ENCODE measurements around the gene CD276. TPM values are rescaled to one million over a fixed set of nuclear protein-coding genes. Genes with fewer than 3 reads are reported as not detected.
"Not testable (repeated sequence)": the region's sequence is repeated elsewhere in the genome, so short reads cannot be mapped to it uniquely, and the experiment has no call there.

Gene CD276
- 1.3 TPM for total RNA-seq

- DNase-seq (ENCODE audit: low read depth in 2 of 3, low spot score in 2 of 3) = no peak
Measured at GRCh38 chr15:73683777-73684580, at the start of gene CD276. TSS of gene CD276 (plus strand) at chr15:73684383. CDS start at chr15:73699640, 15,257 bp downstream.

- no peak for DNase-seq (ENCODE audit: low read depth in 2 of 3, low spot score in 2 of 3)
Measured at GRCh38 chr15:73637527-73637926, 46.7 kb upstream of the CD276 start.

- DNase-seq (ENCODE audit: low read depth in 2 of 3, low spot score in 2 of 3) = not testable (repeated sequence)
Measured at GRCh38 chr15:73639464-73639863, 44.7 kb upstream of the CD276 start.

- no peak for DNase-seq (ENCODE audit: low read depth in 2 of 3, low spot score in 2 of 3)
Measured at GRCh38 chr15:73647259-73648013, 36.7 kb upstream of the CD276 start.

DNA sequence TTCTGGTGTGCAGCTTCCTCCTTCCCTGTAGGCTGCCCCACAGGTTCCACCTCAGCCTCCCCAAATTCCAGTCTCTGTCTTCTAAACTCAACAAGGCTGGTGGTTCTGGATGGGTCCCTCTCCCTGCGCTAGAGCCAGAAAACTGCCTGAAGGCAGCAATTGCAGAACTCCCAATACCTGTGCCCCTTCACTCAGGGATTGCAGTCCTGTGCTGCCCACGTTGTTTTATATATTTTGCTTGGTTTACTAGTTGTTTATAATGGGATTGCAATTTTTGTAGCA is 36.2 kb upstream of the CD276 start:
- DNase-seq (ENCODE audit: low read depth in 2 of 3, low spot score in 2 of 3) = no peak

- peak in 2 of 3 donors; percentile 75 to 86 for DNase-seq (ENCODE audit: low read depth in 2 of 3, low spot score in 2 of 3)
Measured at GRCh38 chr15:73650416-73651126, 33.6 kb upstream of the CD276 start.

DNA sequence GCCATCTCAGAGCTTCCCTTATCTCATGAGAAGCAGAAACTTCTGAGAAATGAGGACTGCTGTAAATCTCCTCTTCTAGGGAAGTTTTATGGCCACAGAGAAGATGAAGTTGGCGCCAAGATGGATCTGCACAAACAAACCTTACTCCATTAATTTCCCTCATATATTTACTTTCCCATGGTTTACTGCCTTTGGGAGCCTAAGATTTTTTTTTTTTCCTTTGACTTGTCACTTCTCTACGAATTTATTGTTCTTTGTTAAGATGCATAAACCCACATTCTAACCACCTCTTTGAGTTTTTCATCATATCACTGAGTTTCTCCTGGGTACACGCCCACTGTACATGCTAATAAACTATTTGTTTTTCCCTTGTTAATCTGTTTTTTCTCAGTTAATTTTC is 29.5 kb upstream of the CD276 start:
- no peak for DNase-seq (ENCODE audit: low read depth in 2 of 3, low spot score in 2 of 3)

DNA sequence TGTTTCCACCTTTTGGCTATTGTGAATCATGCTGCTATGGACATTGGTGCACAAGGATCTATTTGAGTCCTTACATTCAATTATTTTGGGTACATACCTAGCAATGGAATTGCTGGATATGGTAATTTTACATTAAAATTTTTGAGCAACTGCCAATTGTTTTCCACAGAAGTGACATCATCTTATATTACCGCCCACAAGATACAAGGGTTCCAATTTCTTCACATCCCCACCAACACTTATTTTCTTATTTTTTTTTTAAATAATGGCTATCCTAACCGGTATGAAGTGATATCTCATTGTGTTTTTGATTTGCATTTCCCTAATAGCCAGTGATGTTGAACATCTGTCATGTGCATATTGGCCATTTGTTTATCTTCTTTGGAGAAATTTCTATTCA is 28.5 kb upstream of the CD276 start:
- DNase-seq (ENCODE audit: low read depth in 2 of 3, low spot score in 2 of 3) = no peak

DNA sequence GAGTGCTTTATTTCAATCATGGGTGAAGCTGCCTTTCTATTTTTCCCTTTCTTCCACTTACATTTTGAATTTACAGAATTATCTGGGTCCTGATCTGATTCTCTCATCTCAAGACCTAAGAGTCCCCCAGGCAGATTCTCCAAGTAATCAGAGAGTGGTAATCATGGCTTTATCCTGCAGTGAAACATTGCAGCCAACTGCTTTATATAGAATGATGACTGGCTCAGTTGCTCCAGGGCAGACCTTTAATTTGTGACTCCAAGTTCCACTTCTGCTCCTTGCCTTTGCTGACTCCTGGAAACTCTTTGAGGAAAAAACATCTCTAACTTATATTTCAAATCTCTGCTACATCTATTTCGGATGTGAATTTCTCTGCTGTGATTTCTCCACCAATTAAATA is 25.5 kb upstream of the CD276 start:
- DNase-seq (ENCODE audit: low read depth in 2 of 3, low spot score in 2 of 3) = no peak

GRCh38 chr15:73660455-73660854 is 23.7 kb upstream of the CD276 start:
- no peak for DNase-seq (ENCODE audit: low read depth in 2 of 3, low spot score in 2 of 3)

DNA sequence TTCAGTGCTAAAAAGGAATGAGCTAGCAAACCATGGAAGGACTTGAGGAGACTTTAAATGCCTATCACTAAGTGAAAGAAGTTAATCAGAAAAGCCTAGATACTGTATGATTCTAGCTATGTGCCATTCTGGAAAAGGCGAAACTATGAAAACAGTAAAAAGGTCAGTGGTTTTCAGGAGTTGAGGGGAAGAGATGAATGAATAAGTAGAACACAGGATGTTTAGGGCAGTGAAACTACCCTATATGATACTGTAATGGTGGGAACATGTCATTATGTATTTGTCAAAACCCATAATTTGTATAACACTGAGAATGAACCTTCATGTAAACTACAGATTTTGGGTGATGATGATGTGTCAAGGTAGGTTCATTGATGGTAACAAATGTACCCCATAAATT is 9.6 kb upstream of the CD276 start:
- no peak for DNase-seq (ENCODE audit: low read depth in 2 of 3, low spot score in 2 of 3)

GRCh38 chr15:73677146-73677607 is 7.0 kb upstream of the CD276 start:
- peak in 1 of 3 donors; percentile 52 for DNase-seq (ENCODE audit: low read depth in 2 of 3, low spot score in 2 of 3)

DNA sequence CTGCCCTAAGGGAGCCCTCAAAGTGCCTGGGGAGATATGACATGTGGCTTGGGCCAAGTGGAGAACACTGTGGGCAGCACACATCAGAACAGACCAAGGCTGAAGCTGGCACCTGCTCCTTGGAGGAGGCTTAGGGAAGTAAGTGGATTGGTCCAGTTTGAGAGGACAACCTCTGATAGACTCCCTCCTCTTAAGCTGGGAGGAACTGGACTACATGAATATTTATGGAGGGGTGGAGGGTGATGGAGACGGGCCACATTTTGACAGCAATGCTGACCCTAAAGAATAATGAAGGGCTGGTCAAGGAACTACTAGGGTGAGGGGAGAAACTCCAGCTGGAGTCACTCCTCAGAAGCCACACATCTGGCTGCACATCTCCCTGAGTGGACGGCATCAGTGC is 6.5 kb upstream of the CD276 start:
- DNase-seq (ENCODE audit: low read depth in 2 of 3, low spot score in 2 of 3) = no peak

DNA sequence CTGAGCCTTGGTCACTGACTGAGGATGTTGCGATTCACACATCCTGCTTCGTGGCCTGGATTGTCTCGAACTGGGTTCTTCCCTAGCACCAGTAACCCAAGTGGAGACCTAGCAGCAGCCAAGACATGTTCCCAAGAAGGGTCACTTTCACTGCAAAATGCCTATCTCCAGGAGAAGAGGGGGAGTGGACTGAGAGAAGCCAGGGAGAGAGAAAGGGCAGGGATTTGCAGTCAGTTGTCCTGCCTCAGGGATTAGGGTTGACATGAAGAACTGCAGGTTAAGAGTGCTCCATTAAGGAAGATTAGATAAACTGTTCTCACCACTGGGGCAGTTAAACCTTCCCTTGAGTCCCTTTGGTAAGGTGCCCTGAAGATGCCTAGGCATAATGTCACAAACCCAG is 5.7 kb upstream of the CD276 start:
- DNase-seq (ENCODE audit: low read depth in 2 of 3, low spot score in 2 of 3) = no peak

GRCh38 chr15:73679180-73679579 is 5.0 kb upstream of the CD276 start:
- DNase-seq (ENCODE audit: low read depth in 2 of 3, low spot score in 2 of 3) = no peak

- DNase-seq (ENCODE audit: low read depth in 2 of 3, low spot score in 2 of 3) = no peak
Measured at GRCh38 chr15:73679964-73680363, 4.2 kb upstream of the CD276 start.

GRCh38 chr15:73680549-73680948 is 3.6 kb upstream of the CD276 start:
- peak in 1 of 3 donors; percentile 54 for DNase-seq (ENCODE audit: low read depth in 2 of 3, low spot score in 2 of 3)

- DNase-seq (ENCODE audit: low read depth in 2 of 3, low spot score in 2 of 3) = peak in 1 of 3 donors; percentile 38
Measured at GRCh38 chr15:73681063-73681462, 3.1 kb upstream of the CD276 start.

DNA sequence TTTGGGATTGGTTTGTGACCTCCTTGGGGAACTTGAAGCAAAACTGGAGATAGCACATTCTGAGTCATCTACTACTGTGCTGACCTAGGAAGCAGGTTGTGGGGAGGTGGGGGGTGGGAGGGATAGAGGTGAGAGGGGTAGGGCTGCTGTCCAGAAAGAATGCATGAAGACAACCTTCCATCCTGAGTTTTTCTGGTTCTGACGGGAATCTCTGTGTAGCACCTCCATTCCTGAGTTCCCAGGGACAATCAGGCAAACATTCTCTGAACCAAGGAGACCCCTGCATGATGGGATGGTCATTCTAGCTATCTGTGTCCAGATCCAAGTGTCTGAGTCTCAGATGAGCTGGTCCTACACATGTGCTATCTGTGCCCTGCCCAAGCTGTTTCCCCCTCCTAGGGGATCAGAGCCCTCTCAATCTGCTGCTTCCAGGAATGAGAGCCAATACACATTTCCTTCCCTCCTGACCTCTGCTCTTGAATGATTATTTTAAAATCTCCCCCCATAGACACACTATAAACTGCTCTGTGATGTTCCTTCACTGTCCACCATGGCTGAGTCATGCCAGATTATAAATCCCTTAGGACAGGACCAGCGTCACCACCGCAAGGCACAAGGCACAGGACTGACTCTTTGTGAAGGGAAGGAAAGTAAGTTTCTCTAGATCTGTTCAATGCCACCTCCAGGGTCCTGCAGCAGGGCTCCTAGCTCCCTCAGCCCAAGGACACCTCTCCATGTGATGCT is 2.2 kb upstream of the CD276 start:
- no peak for DNase-seq (ENCODE audit: low read depth in 2 of 3, low spot score in 2 of 3)

- no peak for DNase-seq (ENCODE audit: low read depth in 2 of 3, low spot score in 2 of 3)
Measured at GRCh38 chr15:73682600-73683090, 1.5 kb upstream of the CD276 start.
